GM23338 (cell line): ENCODE measurements around the gene NRG3. TPM values are rescaled to one million over a fixed set of nuclear protein-coding genes. Genes with fewer than 3 reads are reported as not detected.

ENCODE experiments used
- ATAC-seq: fragments of 200-7000 bp; cut with Tn5 transposase; 3 replicates; pipeline ENCODE4 v1.9.1; 2020
- DNase-seq: peaks from one replicate; pipeline ENCODE4 v3.0.0-alpha.2; 2015; ENCODE audit warnings: low spot score
- H2AFZ ChIP-seq: fragments of 200-600 bp; sonication (generic); 2 replicates; pipeline ENCODE4 v1.8.0; 2016; ENCODE audit warnings: antibody characterized with exemption, mild to moderate bottlenecking, moderate library complexity
- H3F3A ChIP-seq: fragments of 200-600 bp; sonication (generic); replicated peaks from 2 replicates; pipeline ENCODE4 v1.8.0; 2017; ENCODE audit warnings: antibody characterized with exemption, mixed run types, low read depth
- H3K27ac ChIP-seq: fragments of 200-600 bp; sonication (generic); 2 replicates; pipeline ENCODE4 v1.6.1; 2016; ENCODE audit warnings: low read depth
- H3K27me3 ChIP-seq: fragments of 200-600 bp; sonication (generic); 2 replicates; pipeline ENCODE4 v1.8.0; 2016; ENCODE audit warnings: mild to moderate bottlenecking, mixed run types, moderate library complexity; ENCODE audit not compliant: insufficient read depth
- H3K36me3 ChIP-seq: fragments of 200-600 bp; sonication (generic); 2 replicates; pipeline ENCODE4 v1.8.0; 2016; ENCODE audit warnings: mild to moderate bottlenecking; ENCODE audit not compliant: insufficient read depth
- H3K4me1 ChIP-seq: fragments of 200-600 bp; sonication (generic); 2 replicates; pipeline ENCODE4 v1.8.0; 2016; ENCODE audit warnings: mild to moderate bottlenecking, moderate library complexity; ENCODE audit not compliant: insufficient read depth
- H3K4me2 ChIP-seq: fragments of 200-600 bp; sonication (generic); 2 replicates; pipeline ENCODE4 v1.7.1; 2017; ENCODE audit warnings: mixed run types
- H3K4me3 ChIP-seq: fragments of 200-600 bp; sonication (generic); 2 replicates; pipeline ENCODE4 v1.6.1; 2016; ENCODE audit warnings: mixed run types
- H3K79me2 ChIP-seq: fragments of 200-600 bp; sonication (generic); replicated peaks from 2 replicates; pipeline ENCODE4 v1.8.0; 2017; ENCODE audit warnings: mild to moderate bottlenecking; ENCODE audit not compliant: insufficient read depth
- H3K9me2 ChIP-seq: fragments of 200-600 bp; sonication (generic); 2 replicates; pipeline ENCODE4 v1.8.0; 2017; ENCODE audit not compliant: insufficient read depth
- H4K20me1 ChIP-seq: fragments of 200-600 bp; sonication (generic); replicated peaks from 2 replicates; pipeline ENCODE4 v1.8.0; 2017; ENCODE audit warnings: mild to moderate bottlenecking; ENCODE audit not compliant: insufficient read depth
- H3K27ac Mint-ChIP-seq: 2 replicates; pipeline ENCODE4 v1.8.0; 2020; ENCODE audit warnings: inconsistent platforms, mild to moderate bottlenecking, moderate library complexity, mixed read lengths
- H3K27me3 Mint-ChIP-seq: 3 replicates; pipeline ENCODE4 v1.8.0; 2022; ENCODE audit warnings: low read depth, mild to moderate bottlenecking, moderate library complexity, mixed read lengths, inconsistent platforms; ENCODE audit not compliant: insufficient read depth, poor library complexity
- H3K36me3 Mint-ChIP-seq: 3 replicates; pipeline ENCODE4 v1.8.0; 2021; ENCODE audit warnings: low read depth, mild to moderate bottlenecking, inconsistent platforms, moderate library complexity, mixed read lengths
- H3K4me1 Mint-ChIP-seq: 3 replicates; pipeline ENCODE4 v1.8.0; 2020; ENCODE audit warnings: mild to moderate bottlenecking, inconsistent platforms, mixed read lengths
- H3K4me3 Mint-ChIP-seq: 3 replicates; pipeline ENCODE4 v1.8.0; 2021; ENCODE audit warnings: moderate library complexity, mild to moderate bottlenecking, inconsistent platforms, mixed read lengths
- H3K9me3 Mint-ChIP-seq: 3 replicates; pipeline ENCODE4 v1.8.0; 2020; ENCODE audit warnings: moderate library complexity, mild to moderate bottlenecking, inconsistent platforms, mixed read lengths
- CREB1 ChIP-seq: fragments of 250-450 bp; sonication (Bioruptor Pico); IDR thresholded peaks from 2 replicates; pipeline ENCODE4 v1.5.0; 2020; ENCODE audit warnings: low read depth, mild to moderate bottlenecking, moderate library complexity
- EZH2 ChIP-seq: fragments of 200-600 bp; sonication (generic); IDR thresholded peaks from one replicate; pipeline ENCODE4 v1.8.0; 2017; ENCODE audit warnings: antibody characterized with exemption, mild to moderate bottlenecking, low read depth; ENCODE audit not compliant: unreplicated experiment
- NANOG ChIP-seq: IDR thresholded peaks from 2 replicates; pipeline ENCODE4 v1.6.1; 2016; ENCODE audit warnings: antibody characterized with exemption, borderline replicate concordance
- POLR2AphosphoS5 ChIP-seq: IDR thresholded peaks from 2 replicates; pipeline ENCODE4 v1.6.1; 2016; ENCODE audit warnings: antibody characterized with exemption, low read depth
- STAT1 ChIP-seq: IDR thresholded peaks from one replicate; pipeline ENCODE4 v1.6.1; 2016; ENCODE audit warnings: antibody characterized with exemption; ENCODE audit not compliant: unreplicated experiment
- ZNF114 ChIP-seq: fragments of 250-450 bp; sonication (Bioruptor Pico); IDR thresholded peaks from 2 replicates; pipeline ENCODE4 v1.5.0; 2020; ENCODE audit warnings: mild to moderate bottlenecking, moderate library complexity
- polyA plus RNA-seq: library from polyadenylated mRNA; unstranded; fragments of >200 nt; fragmentation: Nextera tagmentation; extraction: Ambion mirVana; gene quantifications from 2 replicates; pipeline ENCODE4 v1.2.1, GENCODE V29; 2016
- total RNA-seq: library from RNA; depleted of rRNA; stranded (reverse); fragments of >200 nt; shearing (Covaris generic); gene quantifications from 2 replicates; pipeline ENCODE4 v1.2.3, GENCODE V29; 2014
- TF ChIP-seq, protein P1 (sequence below), 2 experiments: fragments of 200-600 bp in 1 of 2; sonication (generic) in 1 of 2; conservative IDR thresholded peaks; 2 replicates each; pipeline versions ENCODE4 v1.5.1 to v1.6.1; 2016 to 2017; ENCODE audit warnings: antibody characterized with exemption in 2 of 2, low read depth in 2 of 2, mild to moderate bottlenecking in 2 of 2, moderate library complexity in 1 of 2
- TF ChIP-seq, protein P2 (sequence below): IDR thresholded peaks from 2 replicates; pipeline ENCODE4 v1.6.1; 2016; ENCODE audit warnings: antibody characterized with exemption
- TF ChIP-seq, protein P3 (sequence below): IDR thresholded peaks from one replicate; pipeline ENCODE4 v1.6.1; 2018; ENCODE audit warnings: antibody characterized with exemption; ENCODE audit not compliant: unreplicated experiment

The NRG3 gene
- total and polyA plus RNA-seq, 2 experiments from 2014 or later, result 1.9 to 3.9 TPM

DNA sequence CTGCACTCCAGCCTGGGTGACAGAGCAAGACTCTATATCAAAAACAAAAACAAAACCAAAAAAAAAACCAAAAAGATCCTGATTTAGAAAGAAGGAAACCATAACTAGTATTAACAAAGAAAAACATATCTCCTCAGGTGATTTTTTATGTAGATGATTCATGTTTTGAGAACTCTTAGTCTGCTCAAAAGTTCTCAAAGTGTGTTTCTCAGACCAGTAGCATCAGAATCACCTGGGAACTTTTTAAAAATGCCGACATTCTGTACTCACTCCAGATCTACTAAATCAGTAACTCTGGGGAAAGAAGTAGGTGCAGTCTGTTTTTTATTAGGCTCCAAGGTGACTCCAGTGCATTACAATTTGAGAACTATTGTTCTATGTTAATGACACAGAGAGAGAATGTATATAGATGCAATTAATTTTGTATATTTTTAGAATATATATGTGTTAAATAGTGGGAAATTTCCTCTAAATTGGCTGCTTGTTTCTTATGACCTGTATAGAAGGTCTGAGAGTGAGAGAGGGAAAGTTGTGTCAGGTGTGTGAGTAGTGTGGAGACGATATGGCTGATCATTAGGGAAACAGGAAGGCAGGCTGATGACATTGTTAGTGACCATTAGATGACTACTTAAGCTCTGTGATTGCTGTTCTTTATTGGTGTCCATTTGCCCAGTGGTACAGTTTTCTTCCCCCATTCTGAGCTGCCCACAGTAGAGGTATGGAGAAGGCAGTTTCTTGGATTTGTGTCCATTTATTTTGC is 1075.0 kb downstream of the NRG3 start:
- Histone ChIP-seq H3K4me3 (no peak overlapping the region), H3K27ac (no peak overlapping the region), H3K27me3 (no peaks in the 10 kb centered on the region), H4K20me1 (no peaks in the 10 kb centered on the region), H3K36me3 (no peaks in the 10 kb centered on the region), H3K4me2 (no peak overlapping the region), H3K9me2 (no peaks in the 10 kb centered on the region), H3K79me2 (no peaks in the 10 kb centered on the region), H2AFZ (no peak overlapping the region), H3F3A (no peaks in the 10 kb centered on the region), H3K4me1 (no peaks in the 10 kb centered on the region)
- Mint-ChIP-seq H3K9me3 (peaks cover 7% of the 10 kb centered on the region; the same call in 2 of the 3 replicates), H3K4me3 (no peak overlapping the region), H3K27ac (no peak overlapping the region), H3K4me1 (no peaks in the 10 kb centered on the region), H3K36me3 (peaks cover 3% of the 10 kb centered on the region; the same call in 2 of the 3 replicates), H3K27me3 (no peaks in the 10 kb centered on the region)
- DNase-seq, result no peak
- ATAC-seq, result no peak
- TF ChIP-seq NANOG (no peak), CREB1 (CRISPR knock-in tag) (no peak), ZNF114 (CRISPR knock-in tag) (no peak), POLR2AphosphoS5 (no peak), EZH2 (no peak), STAT1 (no peak)
- TF ChIP-seq, protein P1, sequence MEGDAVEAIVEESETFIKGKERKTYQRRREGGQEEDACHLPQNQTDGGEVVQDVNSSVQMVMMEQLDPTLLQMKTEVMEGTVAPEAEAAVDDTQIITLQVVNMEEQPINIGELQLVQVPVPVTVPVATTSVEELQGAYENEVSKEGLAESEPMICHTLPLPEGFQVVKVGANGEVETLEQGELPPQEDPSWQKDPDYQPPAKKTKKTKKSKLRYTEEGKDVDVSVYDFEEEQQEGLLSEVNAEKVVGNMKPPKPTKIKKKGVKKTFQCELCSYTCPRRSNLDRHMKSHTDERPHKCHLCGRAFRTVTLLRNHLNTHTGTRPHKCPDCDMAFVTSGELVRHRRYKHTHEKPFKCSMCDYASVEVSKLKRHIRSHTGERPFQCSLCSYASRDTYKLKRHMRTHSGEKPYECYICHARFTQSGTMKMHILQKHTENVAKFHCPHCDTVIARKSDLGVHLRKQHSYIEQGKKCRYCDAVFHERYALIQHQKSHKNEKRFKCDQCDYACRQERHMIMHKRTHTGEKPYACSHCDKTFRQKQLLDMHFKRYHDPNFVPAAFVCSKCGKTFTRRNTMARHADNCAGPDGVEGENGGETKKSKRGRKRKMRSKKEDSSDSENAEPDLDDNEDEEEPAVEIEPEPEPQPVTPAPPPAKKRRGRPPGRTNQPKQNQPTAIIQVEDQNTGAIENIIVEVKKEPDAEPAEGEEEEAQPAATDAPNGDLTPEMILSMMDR (conservative IDR thresholded peaks at IDR 0.05; ENCODE audit: low read depth in 2 of 2), result no peak
- TF ChIP-seq, protein P2, sequence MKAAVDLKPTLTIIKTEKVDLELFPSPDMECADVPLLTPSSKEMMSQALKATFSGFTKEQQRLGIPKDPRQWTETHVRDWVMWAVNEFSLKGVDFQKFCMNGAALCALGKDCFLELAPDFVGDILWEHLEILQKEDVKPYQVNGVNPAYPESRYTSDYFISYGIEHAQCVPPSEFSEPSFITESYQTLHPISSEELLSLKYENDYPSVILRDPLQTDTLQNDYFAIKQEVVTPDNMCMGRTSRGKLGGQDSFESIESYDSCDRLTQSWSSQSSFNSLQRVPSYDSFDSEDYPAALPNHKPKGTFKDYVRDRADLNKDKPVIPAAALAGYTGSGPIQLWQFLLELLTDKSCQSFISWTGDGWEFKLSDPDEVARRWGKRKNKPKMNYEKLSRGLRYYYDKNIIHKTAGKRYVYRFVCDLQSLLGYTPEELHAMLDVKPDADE, result no peak
- TF ChIP-seq, protein P3, sequence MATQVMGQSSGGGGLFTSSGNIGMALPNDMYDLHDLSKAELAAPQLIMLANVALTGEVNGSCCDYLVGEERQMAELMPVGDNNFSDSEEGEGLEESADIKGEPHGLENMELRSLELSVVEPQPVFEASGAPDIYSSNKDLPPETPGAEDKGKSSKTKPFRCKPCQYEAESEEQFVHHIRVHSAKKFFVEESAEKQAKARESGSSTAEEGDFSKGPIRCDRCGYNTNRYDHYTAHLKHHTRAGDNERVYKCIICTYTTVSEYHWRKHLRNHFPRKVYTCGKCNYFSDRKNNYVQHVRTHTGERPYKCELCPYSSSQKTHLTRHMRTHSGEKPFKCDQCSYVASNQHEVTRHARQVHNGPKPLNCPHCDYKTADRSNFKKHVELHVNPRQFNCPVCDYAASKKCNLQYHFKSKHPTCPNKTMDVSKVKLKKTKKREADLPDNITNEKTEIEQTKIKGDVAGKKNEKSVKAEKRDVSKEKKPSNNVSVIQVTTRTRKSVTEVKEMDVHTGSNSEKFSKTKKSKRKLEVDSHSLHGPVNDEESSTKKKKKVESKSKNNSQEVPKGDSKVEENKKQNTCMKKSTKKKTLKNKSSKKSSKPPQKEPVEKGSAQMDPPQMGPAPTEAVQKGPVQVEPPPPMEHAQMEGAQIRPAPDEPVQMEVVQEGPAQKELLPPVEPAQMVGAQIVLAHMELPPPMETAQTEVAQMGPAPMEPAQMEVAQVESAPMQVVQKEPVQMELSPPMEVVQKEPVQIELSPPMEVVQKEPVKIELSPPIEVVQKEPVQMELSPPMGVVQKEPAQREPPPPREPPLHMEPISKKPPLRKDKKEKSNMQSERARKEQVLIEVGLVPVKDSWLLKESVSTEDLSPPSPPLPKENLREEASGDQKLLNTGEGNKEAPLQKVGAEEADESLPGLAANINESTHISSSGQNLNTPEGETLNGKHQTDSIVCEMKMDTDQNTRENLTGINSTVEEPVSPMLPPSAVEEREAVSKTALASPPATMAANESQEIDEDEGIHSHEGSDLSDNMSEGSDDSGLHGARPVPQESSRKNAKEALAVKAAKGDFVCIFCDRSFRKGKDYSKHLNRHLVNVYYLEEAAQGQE, result no peak
